Endothelial cell of umbilical vein (primary cell): ENCODE measurements around the gene PLCH1. TPM values are rescaled to one million over a fixed set of nuclear protein-coding genes. Genes with fewer than 3 reads are reported as not detected.

Source experiments
- BruUV-seq: library from RNA; stranded (reverse); fragments of 400-500 nt; replicated peaks from 2 replicates; lab custom pipeline; 2021; lab: Mats Ljungman, UMichigan
- CTCF ChIA-PET: fragments of 300-600, 350-600 bp; sonication (Branson Sonifier 250); formaldehyde crosslinking; loops from one replicate; lab custom pipeline; 2021; ENCODE audit warnings: antibody characterized with exemption, inconsistent platforms; lab: Charles Lee
- POLR2A ChIA-PET: fragments of 300-600, 350-600 bp; sonication (Branson Sonifier 250); formaldehyde crosslinking; loops from one replicate; lab custom pipeline; 2021; ENCODE audit warnings: antibody characterized with exemption, inconsistent platforms; lab: Charles Lee
- DNase-seq: peaks from one replicate; pipeline ENCODE4 v3.0.0-alpha.2; 2011; ENCODE audit warnings: low read depth, low spot score
- FAIRE-seq: peaks from 2 replicates; lab custom pipeline; 2011; peaks lifted over from hg19 to GRCh38; lab: Jason Lieb, UNC
- H2AFZ ChIP-seq: 2 replicates; pipeline ENCODE4 v1.6.0; 2012; ENCODE audit warnings: low read depth, low read length, control low read depth, inconsistent platforms
- H3K27ac ChIP-seq: 2 replicates; pipeline ENCODE4 v1.5.1; 2011; ENCODE audit warnings: low read depth, mild to moderate bottlenecking, control low read depth, low read length, moderate library complexity; ENCODE audit not compliant: insufficient read depth
- H3K27me3 ChIP-seq, 2 experiments: 2 replicates each; pipeline versions ENCODE4 v1.6.0 to v1.6.1; 2011; ENCODE audit warnings: low read length in 2 of 2, mixed read lengths in 1 of 2; ENCODE audit not compliant: control insufficient read depth in 2 of 2, insufficient read depth in 2 of 2
- H3K36me3 ChIP-seq, 2 experiments: 2 replicates in 1 of 2; 3 replicates in 1 of 2; pipeline ENCODE4 v1.5.1; 2011; ENCODE audit warnings: low read length in 2 of 2, mild to moderate bottlenecking in 1 of 2, moderate library complexity in 1 of 2; ENCODE audit not compliant: control insufficient read depth in 2 of 2, insufficient read depth in 2 of 2; ENCODE audit errors: extremely low read depth in 1 of 2
- H3K4me1 ChIP-seq: 3 replicates; pipeline ENCODE4 v1.5.1; 2011; ENCODE audit warnings: mild to moderate bottlenecking, low read length; ENCODE audit not compliant: control insufficient read depth, insufficient read depth; ENCODE audit errors: extremely low read depth
- H3K4me2 ChIP-seq: 2 replicates; pipeline ENCODE4 v1.6.1; 2011; ENCODE audit warnings: low read length, control low read depth, mixed read lengths; ENCODE audit not compliant: insufficient read depth
- H3K4me3 ChIP-seq, 3 experiments: fragments of 200-600 bp in 1 of 3; sonication (generic), shearing (Covaris generic) in 1 of 3; replicated peaks in 1 of 3; 2 replicates each; pipeline ENCODE4 v1.5.1; 2011 to 2016; ENCODE audit warnings: control low read depth in 3 of 3, low read length in 3 of 3, mild to moderate bottlenecking in 2 of 3, inconsistent platforms in 1 of 3, low read depth in 1 of 3, moderate library complexity in 1 of 3; ENCODE audit not compliant: insufficient read depth in 1 of 3
- H3K79me2 ChIP-seq: 2 replicates; pipeline ENCODE4 v1.6.0; 2012; ENCODE audit warnings: low read length, inconsistent platforms; ENCODE audit not compliant: control insufficient read depth, insufficient read depth
- H3K9ac ChIP-seq: replicated peaks from 2 replicates; pipeline ENCODE3; 2011; ENCODE audit warnings: low read length, control low read depth; ENCODE audit not compliant: insufficient read depth; ENCODE audit errors: extremely low read depth
- H3K9me1 ChIP-seq: replicated peaks from 3 replicates; pipeline ENCODE4 v1.6.0; 2011; ENCODE audit warnings: mild to moderate bottlenecking, low read length; ENCODE audit not compliant: control insufficient read depth, insufficient read depth; ENCODE audit errors: extremely low read depth
- H3K9me3 ChIP-seq: replicated peaks from 2 replicates; pipeline ENCODE4 v1.5.1; 2012; ENCODE audit warnings: low read length, inconsistent platforms; ENCODE audit not compliant: control insufficient read depth, insufficient read depth
- H4K20me1 ChIP-seq: replicated peaks from 2 replicates; pipeline ENCODE3; 2011; ENCODE audit warnings: mild to moderate bottlenecking, low read length; ENCODE audit not compliant: control insufficient read depth, insufficient read depth; ENCODE audit errors: extremely low read depth
- EZH2 ChIP-seq: IDR thresholded peaks from 2 replicates; pipeline ENCODE4 v1.6.1; 2012; ENCODE audit warnings: borderline replicate concordance, low read depth, mild to moderate bottlenecking, moderate library complexity, low read length, inconsistent platforms; ENCODE audit not compliant: severe bottlenecking
- FOS ChIP-seq: IDR thresholded peaks from 2 replicates; pipeline ENCODE4 v1.6.1; 2011; ENCODE audit warnings: mild to moderate bottlenecking, low read length, moderate library complexity, borderline replicate concordance; ENCODE audit not compliant: insufficient read depth
- GATA2 ChIP-seq: IDR thresholded peaks from 2 replicates; pipeline ENCODE4 v1.7.0; 2011; ENCODE audit warnings: low read depth, mild to moderate bottlenecking, moderate library complexity, mixed read lengths, low read length; ENCODE audit not compliant: insufficient read length, insufficient read depth
- JUN ChIP-seq: IDR thresholded peaks from 2 replicates; pipeline ENCODE4 v1.6.1; 2011; ENCODE audit warnings: borderline replicate concordance, low read depth; ENCODE audit not compliant: insufficient read length, insufficient read depth
- MYC ChIP-seq: IDR thresholded peaks from one replicate; pipeline ENCODE4 v1.6.1; 2011; ENCODE audit warnings: mild to moderate bottlenecking, low read depth, low read length
- POLR2A ChIP-seq: IDR thresholded peaks from 2 replicates; pipeline ENCODE4 v1.6.1; 2012; ENCODE audit warnings: low read depth, mild to moderate bottlenecking, control low read depth, low read length
- POLR2AphosphoS5 ChIP-seq: IDR thresholded peaks from 2 replicates; pipeline ENCODE4 v1.6.1; 2012; ENCODE audit warnings: low read depth, mild to moderate bottlenecking, control low read depth, low read length, moderate library complexity; ENCODE audit not compliant: insufficient read depth
- dilution Hi-C: fragments of 300-500 bp; cut with MboI; formaldehyde crosslinking; loops from one replicate; pipeline ENCODE4 v1.15.0; 2019; ENCODE audit warnings: low sequenced_read_pairs; ENCODE audit not compliant: extremely low pct_ligation_motif_present
- intact Hi-C: fragments of 100-400 bp; cut with micrococcal nuclease; formaldehyde crosslinking; loops from one replicate; pipeline ENCODE4 v1.10.0; 2022
- polyA plus RNA-seq, 4 experiments: library from polyadenylated mRNA; depleted of rRNA in 3 of 4; stranded (reverse) in 3 of 4; unstranded in 1 of 4; fragments of >200 nt; gene quantifications; 2 replicates each; pipeline versions ENCODE4 v1.2.1 to v1.2.3, GENCODE V29; 2011 to 2012; ENCODE audit warnings: missing spikeins in 1 of 4
- total RNA-seq: library from RNA; stranded (reverse); gene quantifications from 2 replicates; pipeline ENCODE4 v1.2.3, GENCODE V29; 2021
- TF ChIP-seq, protein P1 (sequence below): IDR thresholded peaks from 2 replicates; pipeline ENCODE4 v1.6.1; 2011; ENCODE audit not compliant: insufficient read depth, insufficient read length
- TF ChIP-seq, protein P2 (sequence below), 2 donors: IDR thresholded peaks; 1 replicate in 1 of 2; 2 replicates in 1 of 2; pipeline ENCODE4 v1.5.1; 2011; ENCODE audit warnings: low read length in 2 of 2, mild to moderate bottlenecking in 2 of 2, moderate library complexity in 2 of 2, control low read depth in 1 of 2, inconsistent platforms in 1 of 2, low read depth in 1 of 2; ENCODE audit not compliant: insufficient read depth in 1 of 2; ENCODE audit errors: extremely low read depth in 1 of 2

PLCH1 gene
- total and polyA plus RNA-seq, 2 donors (not counting 3 experiments of a cell fraction or from before 2014, with no cell fraction given) = 0.03 TPM; not detected in 1

DNA sequence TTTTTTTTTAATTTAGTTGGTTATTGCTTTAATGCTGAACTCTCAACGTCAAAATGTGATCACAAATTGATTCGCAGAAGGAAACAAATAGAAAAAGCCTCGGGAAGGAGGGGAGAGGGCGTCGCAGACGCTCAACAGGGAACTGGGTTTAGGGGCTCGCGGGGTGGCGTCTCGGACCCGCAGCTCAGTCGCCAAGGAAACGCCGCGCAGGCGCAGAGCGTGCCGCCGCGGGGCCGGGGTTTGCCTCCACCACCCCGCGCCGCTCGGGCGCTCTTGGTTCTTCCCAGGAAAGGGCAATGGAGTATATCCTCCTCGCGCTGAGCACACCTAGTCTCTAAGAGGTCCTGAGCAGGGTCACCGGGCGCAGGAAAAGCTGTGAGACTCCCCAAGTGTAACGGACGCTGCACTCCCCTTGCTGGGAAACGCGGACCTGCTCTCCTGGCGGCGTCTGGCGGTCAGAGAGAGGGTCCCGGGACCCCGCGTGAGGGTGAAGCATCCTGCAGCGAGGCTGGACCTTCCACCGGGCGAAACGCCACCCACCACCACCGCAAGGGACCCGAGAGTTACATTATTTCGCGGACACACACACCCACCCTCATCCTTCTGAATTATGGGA is 753 bp downstream of the PLCH1 start:
- H3K9me1 ChIP-seq = no peaks in the 10 kb centered on the region
- CTCF ChIA-PET = interaction anchor here (0.9 to 1.8 kb wide), 3 partner anchors 8 to 62 kb away, joined by 3 to 7 read pairs (median 5); partner anchors contain the start of gene C3orf33
- intact Hi-C loops = no loop called here
- peak overlapping the region; percentile 34 to 64 (median 42) for H3K4me3 ChIP-seq
- H3K27ac ChIP-seq = no peak overlapping the region
- FAIRE-seq (no peak), DNase-seq (peak; percentile 24)
- no peaks in the 10 kb centered on the region for H3K36me3 ChIP-seq
- no peak for TF ChIP-seq FOS
- TF ChIP-seq, protein P1, sequence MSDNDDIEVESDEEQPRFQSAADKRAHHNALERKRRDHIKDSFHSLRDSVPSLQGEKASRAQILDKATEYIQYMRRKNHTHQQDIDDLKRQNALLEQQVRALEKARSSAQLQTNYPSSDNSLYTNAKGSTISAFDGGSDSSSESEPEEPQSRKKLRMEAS = no peak
- no peak for TF ChIP-seq EZH2
- no peak for TF ChIP-seq GATA2
- no peak for TF ChIP-seq POLR2AphosphoS5
- TF ChIP-seq POLR2A = no peak
- BruUV-seq = no TSS peak
- POLR2A ChIA-PET = no interaction called here
- peaks cover 7% of the 10 kb centered on the region for H3K4me1 ChIP-seq
- dilution Hi-C loops = no loop called here
- H3K9me3 ChIP-seq = no peaks in the 10 kb centered on the region
- peak overlapping the region; percentile 95 for H3K4me2 ChIP-seq
- no peak overlapping the region for H3K9ac ChIP-seq
- no peaks in the 10 kb centered on the region for H3K79me2 ChIP-seq
- H4K20me1 ChIP-seq = no peaks in the 10 kb centered on the region
- peaks cover 27 to 46% of the 10 kb centered on the region in 2 experiments for H3K27me3 ChIP-seq
- H2AFZ ChIP-seq = peak overlapping the region; percentile 82

DNA sequence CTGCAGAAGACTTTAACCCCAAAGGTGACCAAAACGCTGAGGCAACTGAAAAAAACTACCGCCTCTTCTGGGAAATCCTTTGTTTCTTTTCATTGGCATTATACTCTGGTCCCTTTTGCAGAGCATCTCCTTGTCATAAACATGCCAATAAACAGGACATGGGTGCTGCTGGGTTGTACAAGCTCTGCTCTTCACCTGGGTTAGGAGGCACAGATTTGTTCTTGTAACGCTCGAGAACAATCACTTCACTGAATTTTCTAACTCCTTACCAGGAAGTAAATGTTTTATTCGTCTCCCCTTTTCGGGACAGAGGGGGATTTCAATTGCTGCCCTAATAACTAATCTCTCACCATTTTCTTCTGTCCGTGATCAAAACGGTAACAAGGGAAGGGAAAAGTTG is 1.3 kb downstream of the PLCH1 start:
- no peak overlapping the region for H3K9ac ChIP-seq
- peak; percentile 6 for DNase-seq
- intact Hi-C loops = no loop called here
- dilution Hi-C loops = no loop called here
- H2AFZ ChIP-seq = peak overlapping the region; percentile 82
- FAIRE-seq = no peak
- no peaks in the 10 kb centered on the region for H3K9me3 ChIP-seq
- ChIA-PET POLR2A (no interaction called here), CTCF (interaction anchor here (1.3 to 1.8 kb wide), 2 partner anchors 9 to 42 kb away, joined by 3 to 7 read pairs; no protein-coding TSS in a partner anchor)
- TF ChIP-seq FOS (no peak), POLR2A (no peak), EZH2 (no peak), GATA2 (no peak), MYC (no peak), JUN (no peak), POLR2AphosphoS5 (no peak)
- TF ChIP-seq, protein P1 = no peak
- TF ChIP-seq, protein P2, sequence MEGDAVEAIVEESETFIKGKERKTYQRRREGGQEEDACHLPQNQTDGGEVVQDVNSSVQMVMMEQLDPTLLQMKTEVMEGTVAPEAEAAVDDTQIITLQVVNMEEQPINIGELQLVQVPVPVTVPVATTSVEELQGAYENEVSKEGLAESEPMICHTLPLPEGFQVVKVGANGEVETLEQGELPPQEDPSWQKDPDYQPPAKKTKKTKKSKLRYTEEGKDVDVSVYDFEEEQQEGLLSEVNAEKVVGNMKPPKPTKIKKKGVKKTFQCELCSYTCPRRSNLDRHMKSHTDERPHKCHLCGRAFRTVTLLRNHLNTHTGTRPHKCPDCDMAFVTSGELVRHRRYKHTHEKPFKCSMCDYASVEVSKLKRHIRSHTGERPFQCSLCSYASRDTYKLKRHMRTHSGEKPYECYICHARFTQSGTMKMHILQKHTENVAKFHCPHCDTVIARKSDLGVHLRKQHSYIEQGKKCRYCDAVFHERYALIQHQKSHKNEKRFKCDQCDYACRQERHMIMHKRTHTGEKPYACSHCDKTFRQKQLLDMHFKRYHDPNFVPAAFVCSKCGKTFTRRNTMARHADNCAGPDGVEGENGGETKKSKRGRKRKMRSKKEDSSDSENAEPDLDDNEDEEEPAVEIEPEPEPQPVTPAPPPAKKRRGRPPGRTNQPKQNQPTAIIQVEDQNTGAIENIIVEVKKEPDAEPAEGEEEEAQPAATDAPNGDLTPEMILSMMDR (IDR thresholded peaks at IDR 0.05; ENCODE audit: extremely low read depth in 1 of 2, insufficient read depth in 1 of 2, low read depth in 1 of 2, low read length in 2 of 2) = no peak
- H3K4me2 ChIP-seq = peak overlapping the region; percentile 95
- H3K27me3 ChIP-seq = peaks cover 27 to 49% of the 10 kb centered on the region in 2 experiments
- peaks cover 7% of the 10 kb centered on the region for H3K4me1 ChIP-seq
- H3K4me3 ChIP-seq = peak overlapping the region; percentile 34 to 64 (median 42)
- H3K79me2 ChIP-seq = no peaks in the 10 kb centered on the region
- no peaks in the 10 kb centered on the region for H3K36me3 ChIP-seq
- BruUV-seq = no TSS peak
- H4K20me1 ChIP-seq = no peaks in the 10 kb centered on the region
- no peaks in the 10 kb centered on the region for H3K9me1 ChIP-seq
- no peak overlapping the region for H3K27ac ChIP-seq
